Smooth muscle cell (in vitro differentiated cells): ENCODE measurements around the gene C19orf38. TPM values are rescaled to one million over a fixed set of nuclear protein-coding genes. Genes with fewer than 3 reads are reported as not detected.

Experiments
- DNase-seq: peaks from one replicate; lab custom pipeline; 2025; ENCODE audit not compliant: unreplicated experiment; lab: John Stamatoyannopoulos, UW
- H2AFZ ChIP-seq: fragments of 200-600 bp; sonication (generic); 2 replicates; pipeline ENCODE4 v1.6.0; 2016; ENCODE audit warnings: antibody characterized with exemption, low read depth, mild to moderate bottlenecking
- H3F3A ChIP-seq: fragments of 200-600 bp; sonication (generic); 2 replicates; pipeline ENCODE4 v1.6.0; 2017; ENCODE audit warnings: antibody characterized with exemption, low read depth
- H3K27ac ChIP-seq: fragments of 200-600 bp; sonication (generic); 2 replicates; pipeline ENCODE4 v1.5.1; 2016; ENCODE audit warnings: low read depth, mild to moderate bottlenecking
- H3K27me3 ChIP-seq: fragments of 200-600 bp; sonication (generic); 2 replicates; pipeline ENCODE4 v1.6.1; 2016; ENCODE audit warnings: low read depth, mild to moderate bottlenecking
- H3K36me3 ChIP-seq: fragments of 200-600 bp; sonication (generic); 2 replicates; pipeline ENCODE4 v1.5.1; 2016; ENCODE audit warnings: low read depth
- H3K4me1 ChIP-seq: fragments of 200-600 bp; sonication (generic); 2 replicates; pipeline ENCODE4 v1.5.1; 2016; ENCODE audit warnings: low read depth
- H3K4me2 ChIP-seq: fragments of 200-600 bp; sonication (generic); 2 replicates; pipeline ENCODE4 v1.6.0; 2016; ENCODE audit warnings: mild to moderate bottlenecking
- H3K4me3 ChIP-seq: fragments of 200-600 bp; sonication (generic); 2 replicates; pipeline ENCODE4 v1.5.1; 2016; ENCODE audit warnings: mild to moderate bottlenecking
- H3K79me2 ChIP-seq: fragments of 200-600 bp; sonication (generic); 2 replicates; pipeline ENCODE4 v1.6.0; 2016; ENCODE audit warnings: low read depth, mild to moderate bottlenecking
- H3K9ac ChIP-seq: fragments of 200-600 bp; sonication (generic); 2 replicates; pipeline ENCODE4 v1.6.0; 2016; ENCODE audit warnings: low read depth
- H3K9me3 ChIP-seq: fragments of 200-600 bp; sonication (generic); replicated peaks from 2 replicates; pipeline ENCODE4 v1.5.1; 2016; ENCODE audit warnings: low read depth
- H4K20me1 ChIP-seq: fragments of 200-600 bp; sonication (generic); 2 replicates; pipeline ENCODE4 v1.6.0; 2016; ENCODE audit warnings: low read depth
- WGBS: methylation state at CpG from one replicate; pipeline ENCODE4 v1.1.7; 2016; ENCODE audit warnings: low lambda C conversion rate; 5-methylcytosine and 5-hydroxymethylcytosine counted together
- polyA plus RNA-seq: library from polyadenylated mRNA; unstranded; fragments of >200 nt; fragmentation: Nextera tagmentation; extraction: Ambion mirVana; gene quantifications from 2 replicates; pipeline ENCODE4 v1.2.1, GENCODE V29; 2016
- total RNA-seq: library from RNA; depleted of rRNA; stranded (reverse); fragments of >200 nt; gene quantifications from 2 replicates; pipeline ENCODE4 v1.2.3, GENCODE V29; 2014
- TF ChIP-seq, protein P1 (sequence below): fragments of 200-600 bp; sonication (generic); IDR thresholded peaks from 2 replicates; pipeline ENCODE4 v1.5.1; 2017; ENCODE audit warnings: borderline replicate concordance, mild to moderate bottlenecking, antibody characterized with exemption; ENCODE audit not compliant: insufficient read depth, poor library complexity, severe bottlenecking

Gene C19orf38
- total and polyA plus RNA-seq, 2 experiments from 2014 or later = 0.13 to 1.5 TPM

DNA sequence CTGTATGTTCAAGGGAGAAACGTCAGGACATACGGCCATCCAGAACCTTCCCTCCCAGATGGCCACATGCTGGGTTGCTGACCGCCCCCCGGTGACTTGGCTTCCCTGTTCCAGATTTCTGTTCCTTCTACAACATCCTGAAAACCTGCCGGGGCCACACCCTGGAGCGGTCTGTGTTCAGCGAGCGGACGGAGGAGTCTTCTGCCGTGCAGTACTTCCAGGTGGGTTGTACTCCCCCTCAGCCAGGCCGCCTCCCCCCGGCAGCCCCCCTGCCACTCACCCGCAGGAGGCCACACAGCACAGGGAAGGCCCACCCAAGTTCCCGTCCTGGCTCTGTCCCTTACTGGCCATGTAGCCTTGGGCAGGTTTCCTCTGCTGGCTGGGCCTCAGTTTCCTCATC is 59.7 kb downstream of the C19orf38 start:
- Histone ChIP-seq H2AFZ (no peak overlapping the region), H3K4me3 (no peak overlapping the region), H3K9ac (no peak overlapping the region), H3K27ac (no peak overlapping the region), H3F3A (no peaks in the 10 kb centered on the region), H3K36me3 (peaks cover 5% of the 10 kb centered on the region), H3K4me1 (no peaks in the 10 kb centered on the region), H3K9me3 (no peaks in the 10 kb centered on the region), H4K20me1 (peaks cover 51% of the 10 kb centered on the region), H3K4me2 (no peak overlapping the region), H3K27me3 (no peaks in the 10 kb centered on the region), H3K79me2 (peaks cover 19% of the 10 kb centered on the region)
- TF ChIP-seq, protein P1, sequence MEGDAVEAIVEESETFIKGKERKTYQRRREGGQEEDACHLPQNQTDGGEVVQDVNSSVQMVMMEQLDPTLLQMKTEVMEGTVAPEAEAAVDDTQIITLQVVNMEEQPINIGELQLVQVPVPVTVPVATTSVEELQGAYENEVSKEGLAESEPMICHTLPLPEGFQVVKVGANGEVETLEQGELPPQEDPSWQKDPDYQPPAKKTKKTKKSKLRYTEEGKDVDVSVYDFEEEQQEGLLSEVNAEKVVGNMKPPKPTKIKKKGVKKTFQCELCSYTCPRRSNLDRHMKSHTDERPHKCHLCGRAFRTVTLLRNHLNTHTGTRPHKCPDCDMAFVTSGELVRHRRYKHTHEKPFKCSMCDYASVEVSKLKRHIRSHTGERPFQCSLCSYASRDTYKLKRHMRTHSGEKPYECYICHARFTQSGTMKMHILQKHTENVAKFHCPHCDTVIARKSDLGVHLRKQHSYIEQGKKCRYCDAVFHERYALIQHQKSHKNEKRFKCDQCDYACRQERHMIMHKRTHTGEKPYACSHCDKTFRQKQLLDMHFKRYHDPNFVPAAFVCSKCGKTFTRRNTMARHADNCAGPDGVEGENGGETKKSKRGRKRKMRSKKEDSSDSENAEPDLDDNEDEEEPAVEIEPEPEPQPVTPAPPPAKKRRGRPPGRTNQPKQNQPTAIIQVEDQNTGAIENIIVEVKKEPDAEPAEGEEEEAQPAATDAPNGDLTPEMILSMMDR = no peak
- no peak for DNase-seq
- 95% methylated on average over 14 of the region's 14 CpGs for WGBS

DNA sequence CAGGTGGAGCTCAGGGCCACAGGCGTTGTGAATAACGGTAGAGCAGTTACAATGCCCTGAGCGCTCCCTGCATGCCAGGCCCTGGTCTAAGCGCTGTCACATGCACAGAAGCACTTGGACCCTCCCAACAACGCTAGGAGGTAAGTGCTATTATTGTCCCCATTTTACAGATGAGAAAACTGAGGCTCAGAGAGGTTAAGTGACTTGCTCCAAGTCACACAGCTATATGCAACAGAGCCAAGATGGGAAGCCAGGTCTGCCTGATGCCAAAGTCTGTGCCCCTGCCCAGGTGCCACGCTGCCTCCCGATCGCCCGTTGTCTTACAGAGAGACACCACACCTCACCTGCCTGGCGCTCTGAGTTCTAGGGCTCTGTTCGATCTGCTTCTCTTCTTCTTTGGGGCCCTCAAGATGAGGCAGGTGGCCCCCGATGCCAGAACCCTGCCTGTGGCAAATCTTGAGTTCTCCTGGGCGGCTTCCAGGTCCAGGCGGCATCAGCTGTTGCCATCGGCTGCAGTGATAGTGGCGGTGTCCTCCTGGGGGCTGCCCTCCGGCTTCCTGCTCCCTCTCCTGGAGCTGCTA is 60.3 kb downstream of the C19orf38 start:
- H3K9me3 ChIP-seq = no peaks in the 10 kb centered on the region
- no peak overlapping the region for H2AFZ ChIP-seq
- no peaks in the 10 kb centered on the region for H3F3A ChIP-seq
- peaks cover 45% of the 10 kb centered on the region for H4K20me1 ChIP-seq
- H3K27me3 ChIP-seq = no peaks in the 10 kb centered on the region
- H3K36me3 ChIP-seq = peaks cover 5% of the 10 kb centered on the region
- WGBS = 97% methylated on average over 17 of the region's 17 CpGs
- no peaks in the 10 kb centered on the region for H3K4me1 ChIP-seq
- DNase-seq = no peak
- TF ChIP-seq, protein P1 = no peak
- peaks cover 14% of the 10 kb centered on the region for H3K79me2 ChIP-seq
- no peak overlapping the region for H3K4me3 ChIP-seq
- H3K9ac ChIP-seq = no peak overlapping the region
- H3K4me2 ChIP-seq = no peak overlapping the region
- no peak overlapping the region for H3K27ac ChIP-seq

GRCh38 chr19:10911579-10912363 is 63.6 kb downstream of the C19orf38 start:
- H4K20me1 ChIP-seq = peaks cover 17% of the 10 kb centered on the region
- no peaks in the 10 kb centered on the region for H3K9me3 ChIP-seq
- H3K79me2 ChIP-seq = no peaks in the 10 kb centered on the region
- H3K27me3 ChIP-seq = no peaks in the 10 kb centered on the region
- DNase-seq = no peak
- H3F3A ChIP-seq = no peaks in the 10 kb centered on the region
- no peak overlapping the region for H3K27ac ChIP-seq
- TF ChIP-seq, protein P1 = no peak
- no peak overlapping the region for H3K4me2 ChIP-seq
- 91% methylated on average over 31 of the region's 31 CpGs for WGBS
- H3K9ac ChIP-seq = no peak overlapping the region
- H2AFZ ChIP-seq = no peak overlapping the region
- no peak overlapping the region for H3K4me3 ChIP-seq
- H3K4me1 ChIP-seq = no peaks in the 10 kb centered on the region
- peaks cover 5% of the 10 kb centered on the region for H3K36me3 ChIP-seq
